Body of pancreas (tissue), 4 donors: ENCODE measurements around the gene NTPCR.

Experiments
- CTCF ChIP-seq, 7 experiments: fragments of 450-650 bp in 4 of 7; fragments of 200-600 bp in 3 of 7; sonication (generic) in 3 of 7; IDR thresholded peaks; one replicate each; pipeline ENCODE4 v1.5.1; 2016 to 2019; ENCODE audit warnings: antibody characterized with exemption in 7 of 7
- POLR2A ChIP-seq, 3 donors: fragments of 450-650 bp; IDR thresholded peaks; one replicate each; pipeline ENCODE4 v1.6.1; 2016; ENCODE audit warnings: antibody characterized with exemption in 3 of 3, mild to moderate bottlenecking in 2 of 3

GRCh38 chr1:233005703-233006102 lies 55.3 kb downstream of the NTPCR start:
- no peak for TF ChIP-seq CTCF (IDR thresholded peaks at IDR 0.05)
- no peak for TF ChIP-seq POLR2A (IDR thresholded peaks at IDR 0.05)
